GM18868 (cell line): ENCODE results near the gene SHANK1.

Source experiments
- ATAC-seq: cut with Tn5 transposase; IDR thresholded peaks from one replicate; pipeline ENCODE4 v1.9.1; 2021; ENCODE audit warnings: mild to moderate bottlenecking, moderate library complexity; ENCODE audit not compliant: unreplicated experiment

Gene SHANK1

DNA sequence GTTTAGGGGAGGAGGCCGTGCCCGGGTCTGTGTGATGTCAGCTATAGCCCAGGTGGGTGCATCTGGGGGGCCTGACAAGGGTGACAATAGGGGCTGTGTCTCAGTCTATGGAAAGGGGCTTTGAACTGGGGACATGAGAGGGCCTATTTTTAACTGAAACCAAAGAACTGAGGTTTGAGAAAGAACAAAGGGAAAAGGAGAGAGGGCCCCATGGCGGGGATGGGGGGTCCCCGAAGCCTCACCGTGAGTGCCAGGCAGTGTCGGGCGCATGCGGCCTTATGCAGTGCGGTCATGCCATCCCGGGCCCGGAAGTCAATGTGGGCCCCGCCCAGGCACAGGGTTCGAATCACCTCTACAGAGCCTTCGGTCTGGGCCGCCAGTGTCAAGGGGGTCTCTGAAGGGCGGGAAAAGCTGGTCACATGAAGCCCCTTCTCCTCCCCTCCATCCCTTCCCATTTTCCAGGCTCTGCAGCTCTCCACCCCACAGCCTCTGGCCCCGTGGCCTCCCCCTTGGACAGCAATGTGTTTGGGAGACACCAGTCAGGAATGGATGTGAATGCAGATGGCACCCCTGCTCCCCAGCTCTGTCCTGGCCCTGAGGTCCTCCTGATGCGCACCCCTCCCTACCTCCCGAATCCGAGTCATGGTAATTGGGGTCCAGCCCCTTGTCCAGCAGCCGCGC is 5.9 kb downstream of the SHANK1 start:
- no peak for ATAC-seq

DNA sequence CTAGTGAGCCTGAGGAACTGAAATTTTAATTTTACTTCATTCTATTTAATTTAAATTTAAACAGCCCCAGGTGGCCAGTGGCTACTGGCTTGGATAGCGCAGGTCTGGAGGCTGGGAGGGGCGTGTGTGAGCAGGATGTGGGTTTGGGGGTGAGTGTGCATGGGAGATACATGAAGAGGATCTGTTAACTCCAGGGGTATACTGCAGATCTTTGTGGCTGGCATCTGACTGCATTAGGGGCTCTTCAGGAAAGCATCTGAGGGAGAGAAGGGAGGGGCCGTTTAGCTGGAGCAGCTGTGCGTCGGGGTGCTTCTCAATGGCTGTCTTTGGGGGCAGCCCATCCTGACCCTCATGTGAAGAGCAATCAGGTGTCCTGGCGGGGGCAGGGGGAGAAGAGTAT is 6.8 kb downstream of the SHANK1 start:
- ATAC-seq: no peak

DNA sequence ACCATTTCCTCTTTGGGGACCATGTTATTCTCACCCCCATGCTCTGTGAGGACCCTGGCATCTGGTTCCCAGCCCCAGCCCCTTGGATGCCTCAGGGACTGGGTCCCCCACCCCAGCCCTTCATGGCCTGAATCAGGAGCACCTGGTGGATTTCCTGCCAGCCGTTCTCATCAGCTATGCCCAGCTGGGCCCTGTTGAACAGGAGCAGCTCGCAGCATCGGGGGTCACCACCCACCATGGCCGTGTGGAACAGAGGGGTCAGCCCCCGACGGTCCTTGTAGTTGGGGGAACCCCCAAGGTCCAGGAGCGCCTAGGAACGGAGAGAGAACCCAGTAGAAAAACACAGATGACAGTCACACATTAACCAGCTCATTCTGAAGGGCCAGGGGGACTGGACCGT is 7.8 kb downstream of the SHANK1 start:
- ATAC-seq: no peak

DNA sequence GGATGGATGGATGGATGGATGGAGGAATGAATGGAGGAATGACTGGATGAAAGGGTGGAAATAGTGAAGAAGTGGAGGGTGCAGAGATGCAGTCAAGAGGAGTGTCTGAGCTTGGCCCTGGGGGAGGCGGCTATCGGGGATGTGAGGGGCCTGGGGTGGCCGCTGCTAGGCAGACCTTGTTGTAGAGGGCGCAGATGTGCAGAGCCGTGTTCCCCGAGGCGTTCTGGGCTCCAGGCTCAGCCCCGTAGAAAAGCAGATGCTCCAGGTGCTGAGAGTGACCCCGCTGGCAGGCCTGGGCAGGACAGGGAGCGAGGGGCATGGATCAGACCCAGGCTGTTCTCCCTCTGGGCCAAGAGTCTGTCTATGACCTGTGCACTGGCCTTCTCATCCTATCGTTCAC is 8.4 kb downstream of the SHANK1 start:
- ATAC-seq: no peak

DNA sequence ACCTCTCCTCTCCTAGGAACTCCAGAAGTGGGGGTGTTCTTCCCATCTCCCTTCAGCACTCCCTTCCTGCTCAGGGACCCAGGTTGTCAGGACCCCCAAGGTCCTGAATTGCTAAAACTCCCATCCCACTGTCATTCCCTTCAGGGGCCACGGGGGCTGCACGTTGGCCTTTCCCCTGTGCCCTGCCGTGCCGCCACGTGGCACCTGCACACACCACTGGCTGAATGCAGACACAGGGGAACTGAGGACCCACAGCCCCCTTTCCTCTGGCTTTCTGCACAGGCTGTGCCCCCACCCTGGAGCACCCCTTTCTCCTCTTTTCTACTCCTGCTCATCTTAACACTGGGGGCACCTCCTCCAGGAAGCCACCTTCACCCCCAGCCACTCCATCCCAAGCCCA is 9.0 kb downstream of the SHANK1 start:
- no peak for ATAC-seq

DNA sequence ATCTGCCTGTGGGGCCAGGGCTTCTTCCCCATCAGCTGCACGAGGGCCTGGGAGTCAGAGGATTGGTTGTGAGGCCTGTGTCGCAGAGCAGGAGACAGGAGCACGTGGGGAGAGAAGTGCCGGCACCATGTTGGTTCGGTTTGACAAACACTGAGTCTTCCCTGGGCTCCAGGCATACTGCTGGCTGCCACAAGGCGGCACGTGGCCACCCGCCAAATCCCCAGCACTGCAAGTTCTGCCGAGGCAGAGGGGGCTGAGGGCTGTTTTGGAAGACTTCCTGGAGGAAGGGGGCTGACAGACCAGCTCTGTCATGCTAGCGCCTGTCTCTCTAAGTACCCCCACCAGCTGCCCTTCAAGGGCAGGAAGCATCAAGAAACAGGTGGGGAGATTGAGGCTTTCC is 9.5 kb downstream of the SHANK1 start:
- no peak for ATAC-seq

DNA sequence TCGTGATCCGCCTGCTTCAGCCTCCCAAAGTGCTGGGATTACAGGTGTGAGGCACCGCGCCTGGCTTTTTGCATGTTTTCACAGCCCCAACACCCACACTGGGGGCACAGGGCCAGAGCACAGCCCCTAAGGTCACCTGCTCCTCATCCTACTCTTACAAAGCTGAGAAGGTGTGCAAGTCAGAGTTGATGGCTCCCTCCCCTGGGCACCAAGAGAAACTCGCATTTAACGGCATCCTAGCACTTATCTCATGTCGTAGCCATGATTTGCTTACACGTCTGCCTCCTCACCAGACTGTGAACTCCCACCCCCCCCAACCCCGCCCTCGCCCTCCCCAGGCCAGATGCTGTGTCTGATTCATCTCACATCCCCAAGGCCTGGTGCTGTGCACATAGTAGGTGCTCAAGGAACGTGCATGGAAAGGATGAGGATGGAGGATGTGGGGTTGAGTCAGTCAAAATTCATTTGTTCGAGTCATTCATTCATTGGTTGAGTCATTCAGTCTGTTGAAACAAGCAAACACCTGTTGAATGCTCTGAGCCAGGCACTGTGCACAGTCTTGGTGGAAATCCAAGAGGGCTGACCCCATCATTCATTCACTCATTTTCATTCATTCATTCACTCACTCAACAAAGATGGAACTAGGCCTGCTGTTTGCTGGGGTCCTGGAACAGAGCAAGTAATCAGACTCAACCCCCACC is 11.3 kb downstream of the SHANK1 start:
- no peak for ATAC-seq

DNA sequence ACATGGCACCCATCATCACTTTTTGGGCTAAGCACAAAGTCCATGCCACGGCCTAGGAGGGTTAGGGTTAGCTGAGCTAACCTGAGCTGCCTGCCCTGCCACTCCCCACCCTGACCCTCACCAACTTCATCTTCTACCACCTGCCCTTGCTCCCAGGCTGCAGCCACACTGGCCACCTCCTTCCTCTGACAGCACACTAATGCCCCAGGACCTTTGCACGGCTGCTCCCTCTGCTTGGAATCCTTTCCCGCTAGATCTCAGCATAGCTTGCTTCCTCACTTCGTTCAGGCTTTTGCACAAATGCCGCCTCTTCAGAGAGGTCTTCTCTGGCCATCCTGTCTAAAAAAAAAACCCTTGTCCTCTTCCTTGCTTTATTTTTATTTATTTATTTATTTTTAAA is 13.2 kb downstream of the SHANK1 start:
- no peak for ATAC-seq

DNA sequence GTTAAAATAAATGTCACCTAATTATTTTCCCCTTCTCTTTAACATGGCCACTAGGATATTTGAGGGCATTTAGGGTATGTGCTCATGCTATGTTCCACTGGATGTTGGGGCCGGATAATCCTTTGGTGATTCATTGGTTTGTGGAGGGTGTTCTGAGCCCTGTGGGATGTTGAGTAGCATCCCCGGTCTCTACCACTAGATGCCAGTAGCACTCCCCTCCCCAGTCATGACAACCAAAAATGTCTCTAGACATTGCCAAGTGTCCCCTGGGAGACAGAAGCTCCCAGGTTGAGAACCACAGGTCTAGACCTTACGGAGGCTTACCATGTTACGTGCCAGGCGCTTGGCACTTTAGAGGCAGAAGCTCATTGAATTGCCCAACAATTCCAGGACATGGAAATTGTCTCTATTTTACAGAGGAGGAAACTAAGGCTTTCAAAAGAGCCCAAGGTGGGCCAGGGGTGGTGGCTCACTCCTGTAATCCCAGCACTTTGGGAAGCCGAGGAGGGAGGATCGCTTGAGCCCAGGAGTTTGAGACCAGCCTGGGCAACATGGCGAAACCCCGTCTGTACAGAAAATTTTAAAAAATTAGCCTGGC is 14.1 kb downstream of the SHANK1 start:
- no peak for ATAC-seq

DNA sequence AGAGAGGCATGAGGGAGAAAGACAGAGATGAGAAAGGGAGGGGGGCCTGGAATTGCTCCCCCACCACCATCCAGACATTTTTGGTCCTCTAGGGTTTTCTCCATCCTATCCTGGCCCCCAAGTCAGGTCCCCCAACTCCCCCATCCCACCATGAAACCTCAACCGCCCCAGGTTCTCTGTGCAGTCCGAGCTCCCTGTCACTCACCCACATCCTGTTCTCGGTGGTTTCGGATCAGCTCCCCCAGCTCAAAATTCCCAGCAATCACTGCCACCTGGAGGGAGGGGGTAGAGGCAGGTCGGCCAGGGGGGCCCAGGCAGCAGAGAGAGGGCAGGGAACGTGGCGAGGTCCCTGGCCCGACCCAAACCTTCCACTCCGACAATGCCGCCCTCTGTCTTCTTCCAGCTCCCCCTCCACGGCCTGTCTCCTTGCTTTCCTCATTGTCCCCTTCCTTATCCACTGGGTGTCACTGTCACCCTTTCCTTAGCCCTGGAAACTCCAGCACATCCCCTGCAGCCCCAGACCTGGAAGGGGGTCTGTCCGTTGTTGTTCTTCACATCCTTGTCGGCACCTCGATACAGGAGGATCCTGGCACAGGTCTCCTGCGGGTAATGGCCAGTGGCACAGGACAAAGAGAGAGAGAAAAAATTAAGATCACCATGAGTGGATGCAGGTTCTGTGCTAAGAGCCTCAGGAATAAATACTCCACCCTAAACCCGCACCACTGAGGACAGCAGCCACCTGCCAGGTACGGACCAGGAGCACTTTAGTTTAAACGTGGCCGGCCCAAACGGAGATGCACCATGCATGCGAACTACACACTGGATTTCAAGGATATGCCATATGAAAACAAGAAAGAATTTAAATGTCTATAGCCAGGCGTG is 15.4 kb downstream of the SHANK1 start:
- ATAC-seq: no peak

DNA sequence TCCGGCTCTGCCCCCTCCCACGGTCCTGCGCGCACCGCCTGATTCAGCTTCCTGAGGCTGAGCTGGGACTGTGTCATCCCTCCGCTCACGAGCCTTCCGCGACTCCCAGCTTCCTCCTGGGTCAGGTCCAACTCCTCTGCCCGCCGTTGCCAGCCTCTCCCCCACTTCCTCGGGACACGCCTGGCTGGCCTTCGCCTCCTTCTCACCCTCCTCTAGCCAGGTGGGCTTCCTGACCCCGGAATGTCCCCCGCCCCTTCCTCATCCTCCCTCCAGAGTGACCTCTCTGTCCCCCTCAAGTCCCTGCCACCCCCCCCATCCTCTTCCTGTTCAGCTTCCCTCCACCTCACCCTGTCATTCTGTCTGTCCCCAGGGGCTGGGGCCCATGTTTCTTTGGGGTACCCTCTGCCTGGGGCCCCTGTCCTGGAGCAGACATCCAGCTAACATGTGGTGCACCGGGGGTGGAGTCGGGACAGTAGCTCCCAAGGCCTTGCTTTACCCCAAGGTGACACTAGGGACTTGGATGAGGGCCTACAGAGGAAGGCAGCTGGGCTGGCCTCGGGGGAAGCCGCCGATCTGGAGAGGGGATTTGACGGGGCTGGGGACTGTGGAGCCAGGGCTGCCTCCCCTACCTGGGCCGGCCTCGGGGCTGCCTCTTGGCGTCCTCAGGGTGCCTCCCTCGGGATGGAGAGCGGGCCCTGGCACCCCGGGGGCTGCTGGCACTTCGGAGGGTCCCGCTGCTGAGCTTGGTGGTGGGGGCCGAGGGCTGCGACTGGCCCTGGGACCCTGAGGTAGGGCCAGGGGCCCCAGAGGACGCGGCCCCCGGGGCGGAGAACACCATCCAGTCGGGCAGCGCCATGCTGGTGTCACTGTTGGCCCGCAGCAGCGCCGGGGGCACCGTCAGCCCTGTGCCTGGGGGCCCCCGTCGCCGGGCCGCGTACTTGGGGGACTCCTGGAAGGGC is 16.5 kb downstream of the SHANK1 start:
- no peak for ATAC-seq

DNA sequence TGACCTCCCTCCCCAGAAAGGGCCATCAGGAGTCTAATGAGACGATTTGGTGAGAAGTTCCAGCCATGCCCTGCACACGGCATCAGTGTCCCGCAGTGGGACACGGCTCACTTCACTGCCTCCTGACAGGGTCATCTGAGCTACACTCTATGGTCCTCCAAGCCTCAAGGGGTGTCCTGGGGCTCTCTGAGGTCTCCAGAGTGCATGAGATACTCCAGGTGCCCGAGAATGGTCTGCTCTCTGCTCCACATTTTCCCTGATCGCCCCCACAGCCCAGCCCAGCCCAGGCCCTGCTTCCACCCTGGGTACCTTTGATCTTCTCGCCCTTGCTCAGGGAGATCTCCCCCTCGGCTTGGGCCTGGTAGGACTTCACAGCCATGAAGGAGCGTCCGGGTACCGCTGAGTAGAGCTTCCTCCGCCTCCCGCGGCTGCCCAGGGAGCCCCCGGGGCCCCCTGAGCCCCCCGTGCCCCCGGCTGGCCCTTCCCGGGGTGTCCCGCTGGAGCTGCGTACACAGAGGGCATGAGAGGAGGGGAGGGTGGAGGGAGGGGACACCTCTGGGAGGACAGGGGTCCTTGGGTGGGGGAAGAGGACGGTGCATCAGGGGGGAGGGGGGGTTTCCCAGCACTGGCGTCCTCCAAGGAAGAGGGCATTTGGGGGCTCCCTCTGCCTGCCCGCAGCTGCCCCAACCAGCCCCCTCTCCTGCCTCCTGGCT is 17.3 kb downstream of the SHANK1 start:
- no peak for ATAC-seq

DNA sequence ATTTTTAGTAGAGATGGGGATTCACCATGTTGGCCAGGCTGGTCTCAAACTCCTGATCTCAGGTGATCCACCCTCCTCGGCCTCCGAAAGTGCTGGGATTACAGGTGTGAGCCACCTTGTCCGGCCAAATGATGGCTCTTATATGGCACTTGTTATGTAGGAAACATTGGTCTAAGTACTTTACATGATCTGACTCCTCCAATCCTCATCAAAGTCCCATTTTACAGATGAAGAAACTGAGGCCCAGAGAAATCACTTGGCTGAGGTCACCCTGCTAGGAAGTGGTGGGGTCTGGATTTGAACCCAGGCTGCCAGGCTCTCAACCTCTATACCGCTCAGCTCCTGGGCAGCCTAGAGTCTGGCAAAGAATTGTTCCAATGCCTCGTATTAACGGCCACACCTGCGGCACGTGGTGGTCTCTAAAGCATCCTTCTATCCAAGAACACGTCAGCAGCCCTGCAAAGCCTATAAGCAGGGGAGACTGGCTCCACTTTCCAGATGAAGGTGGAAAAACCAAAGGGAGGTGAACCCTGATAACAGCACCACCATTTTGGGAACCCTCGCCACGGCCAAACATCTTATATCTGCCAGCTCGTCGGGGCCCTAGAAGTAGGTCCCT is 18.1 kb downstream of the SHANK1 start:
- no peak for ATAC-seq

DNA sequence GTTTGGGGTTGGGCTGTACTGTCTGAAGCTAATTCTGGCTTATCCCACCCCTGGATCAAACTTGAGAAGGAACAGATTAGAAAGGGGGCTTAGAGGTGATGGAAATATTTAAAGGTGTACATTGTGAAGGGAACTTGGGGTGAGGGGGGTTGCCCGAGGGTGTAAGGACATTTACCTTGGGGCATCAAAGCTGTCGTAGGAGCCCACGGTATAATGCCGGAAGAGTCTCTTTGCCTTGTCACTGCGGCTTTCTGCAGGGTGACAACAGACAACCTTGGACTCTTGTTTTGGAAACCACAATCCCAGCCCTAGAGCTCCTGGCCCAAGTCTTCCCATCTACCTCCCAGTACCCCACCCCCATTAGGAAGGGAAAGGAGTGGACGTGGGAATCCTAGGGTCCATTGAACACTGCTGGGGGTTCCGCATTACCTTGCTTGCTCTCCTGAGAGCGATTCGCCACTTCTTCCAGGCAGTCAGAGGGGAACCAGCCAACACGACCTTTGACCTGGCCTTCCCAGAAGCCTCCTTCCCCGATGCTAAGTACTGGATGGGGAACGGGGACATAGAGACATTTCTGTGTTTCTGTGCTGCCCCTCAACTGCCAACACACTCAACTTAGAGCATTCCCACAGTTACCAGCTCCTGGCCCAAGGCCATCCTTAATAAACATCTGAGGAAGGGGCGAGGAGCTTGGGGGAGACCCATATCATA is 22.0 kb downstream of the SHANK1 start:
- no peak for ATAC-seq

DNA sequence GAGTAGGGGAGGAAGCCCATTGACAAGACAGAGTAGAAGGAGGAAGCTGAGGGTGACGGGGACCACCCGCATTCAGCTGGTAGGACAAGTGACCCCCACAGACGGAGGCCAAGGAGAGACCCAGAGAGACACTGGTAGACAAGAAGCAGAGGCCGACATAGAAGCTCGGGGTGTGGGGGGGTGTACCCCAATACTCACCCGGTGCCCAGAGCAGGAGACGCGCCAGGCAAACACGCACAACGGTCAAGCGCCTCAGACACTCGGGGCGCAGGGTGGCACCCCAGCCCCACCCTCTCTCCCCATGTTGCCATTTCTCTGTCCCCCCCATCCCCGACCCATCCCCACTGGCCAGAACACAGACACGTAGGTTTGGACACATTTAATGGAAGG is 23.5 kb downstream of the SHANK1 start:
- ATAC-seq: no peak

DNA sequence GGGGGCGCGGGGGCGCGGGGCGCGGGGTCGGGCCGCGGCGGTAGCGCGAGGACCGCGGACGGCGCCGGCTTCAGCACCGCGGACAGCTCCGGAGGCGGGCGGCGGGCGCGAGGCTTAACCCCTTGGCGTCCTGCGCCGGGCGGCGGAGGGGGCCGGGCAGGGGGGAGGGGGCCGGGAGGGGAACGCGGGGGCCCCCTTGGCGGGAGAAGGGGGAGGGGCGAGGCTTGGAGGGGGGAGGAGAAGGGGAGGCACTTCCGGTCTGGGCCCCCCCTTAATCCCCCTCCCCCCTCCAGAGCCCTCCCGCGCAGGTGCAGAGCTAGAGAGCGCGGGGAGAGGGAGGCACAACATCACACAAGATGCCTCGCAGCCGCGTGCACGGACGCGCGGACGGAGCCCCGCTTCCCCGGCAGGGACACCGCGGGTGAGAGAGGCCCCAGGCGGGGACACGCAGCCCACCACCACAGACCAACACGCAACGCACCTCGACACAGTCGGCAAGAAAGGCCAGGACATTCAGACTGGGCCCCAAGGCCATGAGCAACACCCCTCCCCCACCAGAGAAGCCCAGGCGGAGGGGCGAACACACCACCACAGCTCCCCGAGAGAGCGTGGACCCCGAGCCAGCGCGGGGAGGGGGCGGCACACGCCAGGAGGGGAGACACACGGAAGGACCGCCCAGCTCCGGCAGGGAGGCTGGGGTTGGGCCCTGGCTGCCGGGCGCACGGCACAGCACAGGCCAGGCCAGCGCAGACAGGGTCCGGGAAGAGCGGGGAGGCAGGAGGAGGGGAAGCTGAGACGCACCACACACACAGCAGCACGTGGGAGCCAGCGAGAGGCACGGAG is 24.1 kb downstream of the SHANK1 start:
- no peak for ATAC-seq

DNA sequence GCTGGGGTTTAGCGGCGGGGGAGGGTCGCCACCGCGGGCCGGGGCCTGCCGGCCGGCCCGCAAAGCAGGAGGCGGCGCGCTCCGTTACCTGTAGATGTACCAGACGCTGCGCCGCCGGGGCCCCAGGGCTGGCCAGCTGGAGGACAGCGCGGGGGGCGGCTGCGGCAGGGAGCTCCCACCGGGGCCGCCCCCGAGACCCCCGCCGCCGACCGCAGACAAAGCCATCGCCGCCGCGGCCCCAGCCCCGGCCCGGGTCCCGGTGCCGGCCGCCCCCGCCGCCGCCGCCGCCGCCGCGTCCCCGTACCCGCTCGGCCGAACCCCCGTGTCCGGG is 24.8 kb downstream of the SHANK1 start:
- ATAC-seq: no peak
